Posterior vena cava (tissue), 2 donors: Measurements from ENCODE around the gene HBA1. TPM values are rescaled to one million over a fixed set of nuclear protein-coding genes. Genes with fewer than 3 reads are reported as not detected.
"Not testable (repeated sequence)": the region's sequence is repeated elsewhere in the genome, so short reads cannot be mapped to it uniquely, and the experiment has no call there.

Experiments used
- DNase-seq: peaks from one replicate; pipeline ENCODE4 v3.0.0-alpha.2; 2020; ENCODE audit warnings: low spot score
- intact Hi-C, 2 donors: fragments of 100-400 bp; cut with DNase I; formaldehyde crosslinking; loops; one replicate each; pipeline versions ENCODE4 v1.14.1 to v1.14.2; 2022 to 2023
- total RNA-seq, 2 donors: library from RNA; stranded (reverse); fragmentation: NEBNext Ultra II Directional; extraction: Animal tissue kit (Norgen Biotek cat#: 25700); gene quantifications; one replicate each; pipeline ENCODE4 v1.2.1, GENCODE V29; 2021
- donor health status: DM: yes; HTN: yes; CAD: no.
- donor health status: DM: yes; HTN: yes; CAD: no.

HBA1 gene
- total RNA-seq, 2 donors from 2014 or later, result 878 to 2,742 TPM

DNA sequence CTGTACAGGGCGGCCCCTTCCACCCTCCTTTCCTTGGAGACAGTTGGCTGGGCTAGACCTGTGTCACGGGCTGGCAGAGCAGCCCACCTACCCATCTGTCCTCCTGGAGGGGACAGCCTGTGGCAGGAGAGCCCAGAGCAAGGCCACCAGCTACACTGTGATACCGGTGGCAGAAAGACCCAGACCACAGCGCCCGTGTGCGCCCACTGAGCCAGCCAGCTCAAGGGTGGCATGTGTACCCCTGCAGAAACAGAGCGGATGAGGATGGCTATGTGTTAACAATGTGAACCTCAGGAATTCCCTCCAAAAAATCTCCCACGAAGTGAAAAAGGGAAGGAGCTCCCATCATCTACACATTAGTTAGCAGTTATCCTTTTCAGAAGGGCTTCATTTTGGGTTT lies 10.8 kb downstream of the HBA1 start:
- DNase-seq, result no peak
- intact Hi-C loops, result no loop called here

DNA sequence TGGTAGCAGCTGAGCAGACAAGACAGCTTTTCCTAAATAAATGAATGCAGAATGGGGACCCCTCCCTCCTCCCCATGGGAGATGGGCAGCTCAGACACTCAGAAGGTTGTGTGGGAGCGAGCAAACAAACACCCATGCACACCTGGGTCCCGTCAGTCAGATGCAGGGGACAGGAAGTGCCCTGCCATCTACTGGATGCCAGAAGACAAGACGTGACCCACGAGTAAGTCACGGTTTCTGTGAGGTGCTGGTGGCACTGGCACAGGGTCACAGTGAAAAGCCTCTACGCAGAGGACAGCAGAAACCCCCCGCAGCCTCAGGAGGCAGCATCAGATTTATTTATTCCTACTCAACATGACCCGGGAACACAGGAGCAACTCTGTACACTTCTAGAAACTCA lies 12.2 kb downstream of the HBA1 start:
- no peak for DNase-seq

DNA sequence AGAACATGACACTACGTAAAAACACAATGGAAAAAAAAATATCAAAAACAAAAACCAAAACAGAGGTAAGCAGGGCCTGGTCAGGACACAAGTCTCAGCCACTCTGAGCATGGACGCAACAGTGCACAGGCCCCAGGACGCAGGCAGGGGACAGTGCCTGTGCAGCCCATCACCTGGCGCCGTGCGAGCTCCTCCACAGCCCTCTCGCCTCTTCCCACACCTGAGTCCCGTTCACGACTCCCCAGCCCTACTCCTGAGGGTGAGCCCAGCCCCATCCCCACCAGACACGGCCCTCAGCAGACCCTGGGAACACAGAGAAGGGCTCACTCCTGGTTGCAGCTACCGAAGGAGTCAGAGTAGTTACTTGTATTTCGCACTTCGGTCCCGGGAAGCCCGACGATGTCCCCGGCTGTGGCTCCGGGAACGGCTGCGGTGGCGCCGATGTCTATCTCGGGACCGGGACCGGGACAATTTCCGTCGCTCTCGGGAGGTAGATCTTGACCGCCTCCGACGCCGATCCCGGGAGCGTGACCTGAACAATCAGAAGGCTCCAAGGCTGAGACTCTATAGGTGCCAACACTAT lies 13.2 kb downstream of the HBA1 start:
- intact Hi-C loops, result no loop called here
- no peak for DNase-seq

More for the DNA sequence above, 12.2 kb downstream of the HBA1 start:
- intact Hi-C loops, result no loop called here

DNA sequence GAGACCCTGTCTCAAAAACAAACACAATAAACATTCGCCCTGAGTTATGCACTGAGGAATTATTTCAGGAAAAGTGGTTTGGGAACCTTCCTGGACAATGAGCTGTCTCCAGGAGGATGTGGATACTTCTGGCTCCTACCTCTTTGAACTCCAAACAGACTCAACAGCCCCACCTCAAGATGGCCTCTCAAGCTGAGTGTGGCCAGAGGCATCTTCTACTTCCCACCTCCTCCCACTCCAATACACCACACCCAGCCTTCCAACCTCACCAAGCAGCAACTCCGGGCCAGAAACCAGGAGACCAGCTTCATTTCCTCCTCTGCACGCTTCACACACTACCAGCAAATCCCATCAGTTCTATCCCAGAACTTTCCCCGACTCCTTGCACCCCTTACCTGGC lies 15.4 kb downstream of the HBA1 start:
- intact Hi-C loops, result no loop called here

DNA sequence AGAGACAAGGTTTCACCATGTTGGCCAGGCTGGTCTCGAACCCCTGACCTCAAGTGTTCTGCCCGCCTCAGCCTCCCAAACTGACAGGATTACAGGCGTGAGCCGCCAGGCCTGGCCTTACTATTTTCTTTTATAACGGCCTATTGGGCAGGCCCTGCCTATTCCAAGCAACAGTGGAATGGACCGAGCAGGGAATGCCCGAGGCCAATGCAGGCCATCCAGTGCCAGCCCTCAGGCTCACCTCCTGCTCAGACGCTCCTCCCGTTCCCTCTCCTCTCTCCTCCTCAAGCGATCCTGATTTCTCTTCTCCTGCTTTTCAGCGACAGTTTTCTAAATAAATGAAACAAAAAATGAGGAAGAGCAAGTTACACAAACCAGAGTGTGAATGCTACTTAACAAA lies 16.2 kb downstream of the HBA1 start:
- DNase-seq, result no peak
- intact Hi-C loops, result no loop called here

More for the DNA sequence above, 15.4 kb downstream of the HBA1 start:
- DNase-seq, result no peak

DNA sequence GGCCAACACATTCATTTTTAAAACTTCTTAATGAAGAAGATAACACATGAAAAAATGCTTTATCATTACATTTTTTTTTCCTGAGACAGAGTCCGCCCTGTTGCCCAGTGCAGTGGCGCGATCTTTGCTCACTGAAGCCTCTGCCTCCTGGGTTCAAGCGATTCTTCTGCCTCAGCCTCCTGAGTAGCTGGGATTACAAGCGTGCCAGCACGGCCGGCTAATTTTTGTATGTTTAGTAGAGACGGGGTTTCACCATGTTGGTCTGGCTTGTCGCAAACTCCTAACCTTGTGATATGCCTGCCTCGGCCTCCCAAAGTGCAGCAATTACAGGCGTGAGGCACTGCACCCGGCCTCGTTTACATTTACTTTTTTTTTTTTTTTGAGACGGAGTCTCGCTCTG lies 17.0 kb downstream of the HBA1 start:
- intact Hi-C loops, result no loop called here
- DNase-seq, result no peak

DNA sequence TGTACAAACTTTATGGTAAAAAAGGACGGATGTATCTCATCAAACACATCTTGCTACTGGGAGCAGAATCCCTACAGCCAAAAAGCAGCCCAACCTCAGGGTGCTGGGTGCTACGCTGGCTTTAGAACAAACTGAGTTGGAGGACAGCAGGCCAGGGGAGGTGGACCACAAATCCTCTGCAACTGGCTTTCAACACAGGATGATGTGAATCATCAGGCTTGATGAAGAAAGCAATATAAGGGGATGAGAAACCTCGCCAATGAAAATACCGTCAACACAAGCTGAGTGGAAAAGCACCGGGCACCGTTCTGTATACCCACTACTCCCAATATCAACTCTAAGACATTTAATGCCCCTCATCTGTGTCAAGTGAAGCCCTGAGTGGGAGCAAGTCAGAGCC lies 18.0 kb downstream of the HBA1 start:
- no peak for DNase-seq
- intact Hi-C loops, result no loop called here

DNA sequence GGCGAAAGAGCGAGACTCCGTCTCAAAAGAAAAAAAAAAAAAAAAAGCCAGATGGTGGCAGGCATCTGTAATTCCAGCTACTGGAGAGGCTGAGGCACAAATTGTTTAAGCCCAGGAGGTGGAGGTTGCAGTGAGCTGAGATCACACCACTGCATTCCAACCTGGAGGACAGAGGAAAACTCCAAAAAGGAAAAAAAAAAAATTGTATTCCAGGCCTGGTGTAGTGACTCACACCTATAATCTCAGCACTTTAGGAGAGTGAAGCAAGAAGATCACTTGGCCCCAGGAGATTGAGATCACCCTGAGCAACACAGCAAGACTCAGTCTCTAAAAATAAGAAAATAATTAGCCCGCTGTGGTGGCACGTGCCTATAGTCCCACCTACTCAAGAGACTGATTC lies 23.9 kb downstream of the HBA1 start:
- DNase-seq, result no peak
- intact Hi-C loops, result no loop called here

DNA sequence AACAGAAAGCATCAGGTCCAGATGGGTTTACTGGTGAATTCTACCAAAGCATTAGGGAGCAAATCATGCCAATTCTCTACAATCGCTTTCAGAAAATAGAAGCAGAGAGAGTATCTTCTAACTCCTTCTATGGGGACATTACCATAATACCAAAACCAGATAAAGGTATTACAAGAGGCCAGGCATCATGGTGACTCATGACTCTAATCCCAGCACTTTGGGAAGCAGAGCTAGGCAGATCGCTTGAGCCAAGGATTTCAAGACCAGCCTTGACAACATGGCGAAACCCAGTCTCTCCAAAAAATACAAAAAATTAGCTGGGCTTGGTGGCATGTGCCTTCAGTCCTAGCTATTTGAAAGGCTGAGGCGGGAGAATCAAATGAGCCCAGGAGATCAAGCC lies 26.8 kb downstream of the HBA1 start:
- no peak for DNase-seq
- intact Hi-C loops, result no loop called here

DNA sequence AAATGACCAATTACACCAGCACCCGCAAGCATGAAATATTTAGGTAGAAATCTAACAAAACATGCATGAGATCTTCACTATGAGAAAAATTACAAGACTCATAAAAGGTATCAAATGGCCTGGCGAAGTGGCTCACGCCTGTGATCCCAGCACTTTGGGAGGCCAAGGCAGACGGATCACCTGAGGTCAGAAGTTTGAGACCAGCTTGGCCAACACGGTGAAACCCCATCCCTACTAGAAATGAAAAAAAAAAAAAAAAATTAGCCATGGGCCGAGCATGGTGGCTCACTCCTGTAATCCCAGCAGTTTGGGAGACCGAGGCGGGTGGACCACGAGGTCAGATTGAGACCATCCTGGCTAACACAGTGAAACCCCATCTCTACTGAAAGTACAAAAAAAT lies 27.6 kb downstream of the HBA1 start:
- intact Hi-C loops, DNase-seq: not testable (repeated sequence)

DNA sequence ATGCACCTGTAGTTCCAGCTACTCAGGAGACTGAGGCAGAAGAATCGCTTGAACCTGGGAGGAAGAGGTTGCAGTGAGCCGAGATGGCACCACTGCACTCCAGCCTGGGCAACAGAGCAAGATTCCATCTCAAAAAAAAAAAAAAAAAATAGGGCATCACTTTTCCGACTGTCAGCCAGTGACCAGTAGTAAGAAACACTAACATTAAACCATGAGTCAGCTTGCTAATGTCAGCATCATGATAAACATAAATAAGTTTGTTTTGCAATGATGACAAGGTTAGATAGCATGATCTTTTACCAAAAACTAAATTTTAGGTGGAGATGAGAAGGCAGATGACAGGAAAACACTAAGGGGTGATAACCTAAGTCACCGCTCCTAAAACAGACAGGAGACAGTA lies 32.9 kb downstream of the HBA1 start:
- intact Hi-C loops, result loop anchor here in 1 of 2 donors (5.0 kb wide), 1 partner anchor 913 kb away; no protein-coding TSS in a partner anchor
- not testable (repeated sequence) for DNase-seq

DNA sequence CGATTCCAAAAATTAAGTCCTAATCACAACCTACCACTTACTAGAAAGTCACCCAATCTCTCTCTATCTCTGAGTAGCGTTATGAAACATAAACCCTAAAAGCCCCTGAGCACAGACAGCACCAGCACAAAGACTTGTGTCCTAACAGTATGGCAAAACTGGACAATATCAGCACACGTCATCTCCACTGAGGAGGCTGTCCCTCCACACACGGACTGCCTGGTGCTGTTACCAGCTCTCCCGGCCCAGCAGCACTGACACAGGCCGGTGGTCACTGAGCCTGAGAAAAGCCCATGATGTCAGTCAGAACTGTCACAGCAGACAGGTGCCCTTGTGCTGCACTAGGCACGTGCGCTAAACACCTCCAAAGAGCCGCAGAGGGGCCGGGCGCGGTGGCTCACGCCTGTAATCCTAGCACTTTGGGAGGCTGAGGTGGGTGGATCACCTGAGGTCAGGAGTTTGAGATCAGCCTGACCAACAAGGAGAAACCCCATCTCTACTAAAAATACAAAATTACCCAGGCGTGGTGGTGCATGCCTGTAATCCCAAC lies 35.2 kb downstream of the HBA1 start:
- DNase-seq, intact Hi-C loops: not testable (repeated sequence)

DNA sequence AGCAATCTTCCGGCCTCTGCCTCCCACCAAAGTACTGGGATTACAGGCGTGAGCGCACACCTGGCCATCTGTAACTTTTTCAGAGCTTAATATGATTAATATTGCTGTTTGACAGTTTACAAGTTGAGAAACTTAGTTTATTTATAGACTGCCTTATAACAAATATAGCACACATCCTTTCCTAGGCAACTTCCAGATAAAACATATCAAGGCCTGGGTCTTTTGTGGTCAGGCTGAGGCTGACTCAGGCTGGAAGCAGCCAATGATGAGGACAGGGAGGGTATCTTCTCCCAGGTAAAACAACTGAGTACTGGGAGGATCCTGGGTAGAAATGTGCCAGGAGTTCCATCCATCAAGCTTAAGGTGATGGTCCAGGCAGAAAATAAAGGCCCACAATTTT lies 36.5 kb downstream of the HBA1 start:
- intact Hi-C loops, result no loop called here
- DNase-seq, result no peak

DNA sequence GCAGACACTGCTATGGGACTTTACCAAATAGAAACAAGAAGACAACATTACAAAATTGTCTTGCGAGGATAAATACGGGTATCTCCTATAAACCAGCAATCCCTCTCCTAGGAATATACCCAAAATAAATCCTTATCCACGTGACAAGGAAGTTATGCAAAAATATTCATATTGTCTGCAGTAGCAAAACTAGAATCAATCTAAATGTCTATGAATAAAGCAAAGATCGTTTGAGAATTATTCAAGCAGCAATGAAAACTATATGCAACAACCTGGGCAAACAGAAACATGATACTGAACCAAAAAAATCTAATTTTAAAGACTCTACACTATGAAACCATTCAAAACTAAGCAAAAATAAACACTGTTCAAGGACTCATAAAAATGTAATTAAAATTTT lies 43.5 kb downstream of the HBA1 start:
- DNase-seq, result no peak
- intact Hi-C loops, result no loop called here

Other genes starting within 250 kb of the HBA1 start
- gene POLR3K, start 123.1 kb upstream of the HBA1 start, total RNA-seq, result 1 to 10 TPM; 7.4 to 7.9 TPM
- 10 to 100 TPM; 11.2 to 11.6 TPM for gene SNRNP25, start 122.9 kb upstream of the HBA1 start, total RNA-seq
- 10 to 100 TPM; 39.5 to 39.7 TPM for gene RHBDF1, start 104.0 kb upstream of the HBA1 start, total RNA-seq
- 10 to 100 TPM; 42.2 to 45.6 TPM for gene MPG, start 98.5 kb upstream of the HBA1 start, total RNA-seq
- 10 to 100 TPM; 13.2 to 22.1 TPM for gene NPRL3, start 38.0 kb upstream of the HBA1 start, total RNA-seq
- gene HBZ, start 24.0 kb upstream of the HBA1 start, total RNA-seq, result not detected
- gene HBM, start 10.7 kb upstream of the HBA1 start, total RNA-seq, result 1 to 10 TPM in 1 of 2 donors, under 1 TPM in 1; 0.90 to 1.5 TPM
- 1,000 to 10,000 TPM in 1 of 2 donors, 100 to 1,000 TPM in 1; 750 to 2,679 TPM for gene HBA2, start 3.8 kb upstream of the HBA1 start, total RNA-seq
- gene HBQ1, start 3.8 kb downstream of the HBA1 start, total RNA-seq, result under 1 TPM in 1 of 2 donors, not detected in 1; 0.48 TPM
- gene LUC7L, start 52.8 kb downstream of the HBA1 start, total RNA-seq, result 10 to 100 TPM; 42.7 to 43.0 TPM
- gene FAM234A, start 58.1 kb downstream of the HBA1 start, total RNA-seq, result 10 to 100 TPM; 69.4 to 86.2 TPM
- 10 to 100 TPM in 1 of 2 donors, 1 to 10 TPM in 1; 7.7 to 10.6 TPM for gene RGS11, start 99.3 kb downstream of the HBA1 start, total RNA-seq
- gene ARHGDIG, start 103.9 kb downstream of the HBA1 start, total RNA-seq, result under 1 TPM; 0.38 to 0.97 TPM
- gene PDIA2, start 106.5 kb downstream of the HBA1 start, total RNA-seq, result under 1 TPM; 0.86 to 0.88 TPM
- 10 to 100 TPM; 13.4 to 19.0 TPM for gene AXIN1, start 176.0 kb downstream of the HBA1 start, total RNA-seq
- 10 to 100 TPM; 35.7 to 36.0 TPM for gene MRPL28, start 193.9 kb downstream of the HBA1 start, total RNA-seq
- 10 to 100 TPM; 24.7 to 28.9 TPM for gene PGAP6, start 205.3 kb downstream of the HBA1 start, total RNA-seq
- gene NME4, start 220.5 kb downstream of the HBA1 start, total RNA-seq, result 100 to 1,000 TPM in 1 of 2 donors, 10 to 100 TPM in 1; 70.7 to 108 TPM
- gene DECR2, start 225.2 kb downstream of the HBA1 start, total RNA-seq, result 10 to 100 TPM; 11.2 to 12.9 TPM
- gene RAB11FIP3, start 249.0 kb downstream of the HBA1 start, total RNA-seq, result 10 to 100 TPM; 40.1 to 45.2 TPM